Measurements from ENCODE around the gene SLC25A18. TPM values are rescaled to one million over a fixed set of nuclear protein-coding genes. Genes with fewer than 3 reads are reported as not detected.

The SLC25A18 gene
- total and polyA plus RNA-seq, 10 of the 15 experiments (the other 5 are each of a cell fraction or from before 2014, with no cell fraction given), result 0.03 to 0.09 TPM; not detected in 8

GRCh38 chr22:17575151-17575550 is 11.9 kb downstream of the SLC25A18 start:
- H3K27me3 ChIP-seq (replicated peaks in 1 of 2; ENCODE audit: control insufficient read depth in 2 of 2, insufficient read depth in 2 of 2, low read length in 1 of 2), result no peaks in the 10 kb centered on the region; a peak in 1 of 4 replicates
- no peaks in the 10 kb centered on the region for H3K9me3 ChIP-seq (replicated peaks; ENCODE audit: control insufficient read depth, insufficient read depth, low read length)
- ChIA-PET RAD21 (ENCODE audit: unreplicated experiment) (no interaction called here), POLR2A (no interaction called here), SMC1A (ENCODE audit: uncharacterized antibody, unreplicated experiment) (no interaction called here), CTCF (no interaction called here)
- H3K4me1 ChIP-seq (ENCODE audit: control insufficient read depth, insufficient read depth, low read length), result no peaks in the 10 kb centered on the region
- no peak overlapping the region for H3K4me2 ChIP-seq (ENCODE audit: control insufficient read depth, insufficient read depth)
- H3K36me3 ChIP-seq (ENCODE audit: control insufficient read depth in 2 of 2, insufficient read depth in 2 of 2, low read length in 1 of 2), result no peaks in the 10 kb centered on the region
- intact Hi-C loops (cut with micrococcal nuclease; ENCODE audit: unreplicated experiment) (no loop called here), in situ Hi-C loops (cut with MboI) (no loop called here)
- no peak overlapping the region for H3K9ac ChIP-seq (ENCODE audit: control insufficient read depth, insufficient read depth, low read length)
- 77% methylated on average over 5 of the region's 5 CpGs for WGBS (ENCODE audit: insufficient coverage, insufficient replicate concordance, low lambda C conversion rate, missing lambda C conversion rate)
- H3K4me3 ChIP-seq, result no peak overlapping the region
- no peak overlapping the region for H2AFZ ChIP-seq (ENCODE audit: control insufficient read depth, low read depth, low read length)
- no TSS peak for BruUV-seq (replicated peaks)
- H4K20me1 ChIP-seq (ENCODE audit: control insufficient read depth, insufficient read depth), result no peaks in the 10 kb centered on the region
- ATAC-seq, result no peak
- H3K27ac ChIP-seq (ENCODE audit: control insufficient read depth, insufficient read depth), result no peak overlapping the region
- no peak for DNase-seq (ENCODE audit: low read depth, low spot score)
- no peaks in the 10 kb centered on the region for H3K79me2 ChIP-seq (ENCODE audit: control insufficient read depth, insufficient read depth, low read length)
- FAIRE-seq, result no peak
- TF ChIP-seq JUNB (IDR thresholded peaks at IDR 0.05) (no peak), ATF7 (IDR thresholded peaks at IDR 0.05; ENCODE audit: low read depth) (no peak), CBX5 (IDR thresholded peaks at IDR 0.05; ENCODE audit: low read depth) (no peak), IRF3 (IDR thresholded peaks at IDR 0.05) (no peak), ZBTB33 (IDR thresholded peaks at IDR 0.05) (no peak), HCFC1 (IDR thresholded peaks at IDR 0.05; ENCODE audit: low read length) (no peak), HDAC6 (IDR thresholded peaks at IDR 0.05; ENCODE audit: unreplicated experiment) (no peak), PKNOX1 (IDR thresholded peaks at IDR 0.05) (no peak), RCOR1 (conservative IDR thresholded peaks at IDR 0.05; ENCODE audit: low read depth, low read length) (no peak), SRF (IDR thresholded peaks at IDR 0.05; ENCODE audit: low read depth in 2 of 2, low read length in 2 of 2) (no peak), ATF2 (IDR thresholded peaks at IDR 0.05; ENCODE audit: low read length) (no peak), MEF2A (IDR thresholded peaks at IDR 0.05; ENCODE audit: insufficient read depth, low read depth, low read length) (no peak), ZNF622 (IDR thresholded peaks at IDR 0.05) (no peak), ELK1 (IDR thresholded peaks at IDR 0.05; ENCODE audit: low read depth, low read length) (no peak), IRF5 (IDR thresholded peaks at IDR 0.05; ENCODE audit: borderline replicate concordance) (no peak), EZH2 (IDR thresholded peaks at IDR 0.05; ENCODE audit: borderline replicate concordance, control insufficient read depth, low read depth, low read length) (no peak), HDGF (IDR thresholded peaks at IDR 0.05) (no peak), NFYB (IDR thresholded peaks at IDR 0.05; ENCODE audit: insufficient read depth, low read depth, low read length) (no peak)
